PC-9 (cell line): Measurements from ENCODE around the gene WDR11. TPM values are rescaled to one million over a fixed set of nuclear protein-coding genes. Genes with fewer than 3 reads are reported as not detected.

Source experiments
- BruUV-seq: library from RNA; stranded (reverse); fragments of 400-500 nt; replicated peaks from 2 replicates; lab custom pipeline; 2021; lab: Mats Ljungman, UMichigan
- CTCF ChIA-PET: fragments of 300-600 bp; sonication (Branson Sonifier 250); formaldehyde crosslinking; loops from one replicate; lab custom pipeline; 2022; ENCODE audit warnings: antibody characterized with exemption; lab: Charles Lee
- POLR2A ChIA-PET: fragments of 300-600 bp; sonication (Branson Sonifier 250); formaldehyde crosslinking; loops from one replicate; lab custom pipeline; 2022; ENCODE audit warnings: antibody characterized with exemption; ENCODE audit not compliant: unreplicated experiment; lab: Charles Lee
- DNase-seq, 2 experiments: peaks; one replicate each; pipeline versions ENCODE4 v3.0.0 to v3.0.0-alpha.2; 2015 to 2022; ENCODE audit warnings: mixed read lengths in 1 of 2
- H2AFZ ChIP-seq: fragments of 200-600 bp; sonication (generic); 2 replicates; pipeline ENCODE4 v1.8.1; 2017; ENCODE audit warnings: antibody characterized with exemption
- H3F3A ChIP-seq: fragments of 200-600 bp; sonication (generic); 2 replicates; pipeline ENCODE4 v1.8.1; 2017; ENCODE audit warnings: antibody characterized with exemption, mild to moderate bottlenecking, low read depth; ENCODE audit not compliant: insufficient read depth
- H3K27ac ChIP-seq: fragments of 200-600 bp; sonication (generic); 2 replicates; pipeline ENCODE4 v1.6.1; 2016; ENCODE audit warnings: mixed run types
- H3K27me3 ChIP-seq: fragments of 200-600 bp; sonication (generic); 2 replicates; pipeline ENCODE4 v1.6.1; 2016; ENCODE audit warnings: low read depth, mixed run types; ENCODE audit not compliant: insufficient read depth
- H3K36me3 ChIP-seq: fragments of 200-600 bp; sonication (generic); 2 replicates; pipeline ENCODE4 v1.6.1; 2016; ENCODE audit warnings: low read depth, mixed run types
- H3K4me1 ChIP-seq: fragments of 200-600 bp; sonication (generic); replicated peaks from 2 replicates; pipeline ENCODE4 v1.6.1; 2016; ENCODE audit warnings: mixed run types; ENCODE audit not compliant: insufficient read depth
- H3K4me2 ChIP-seq: fragments of 200-600 bp; sonication (generic); 2 replicates; pipeline ENCODE4 v1.6.1; 2017; ENCODE audit warnings: mixed run types
- H3K4me3 ChIP-seq: fragments of 200-600 bp; sonication (generic); 2 replicates; pipeline ENCODE4 v1.6.1; 2016; ENCODE audit warnings: mixed run types
- H3K79me2 ChIP-seq: fragments of 200-600 bp; sonication (generic); 2 replicates; pipeline ENCODE4 v1.6.1; 2017; ENCODE audit warnings: low read depth, mixed run types
- H3K9me2 ChIP-seq: fragments of 200-600 bp; sonication (generic); 2 replicates; pipeline ENCODE4 v1.8.1; 2017; ENCODE audit warnings: mild to moderate bottlenecking; ENCODE audit not compliant: insufficient read depth
- H3K9me3 ChIP-seq: fragments of 200-600 bp; sonication (generic); 2 replicates; pipeline ENCODE4 v1.8.1; 2016; ENCODE audit warnings: low read depth; ENCODE audit not compliant: insufficient read depth
- H4K20me1 ChIP-seq: fragments of 200-600 bp; sonication (generic); 2 replicates; pipeline ENCODE4 v1.8.1; 2017; ENCODE audit not compliant: insufficient read depth
- EZH2 ChIP-seq: fragments of 200-600 bp; sonication (generic); IDR thresholded peaks from 2 replicates; pipeline ENCODE4 v1.8.0; 2017; ENCODE audit warnings: antibody characterized with exemption, low read depth
- intact Hi-C: fragments of 100-400 bp; cut with micrococcal nuclease; formaldehyde crosslinking; loops from one replicate; pipeline ENCODE4 v1.10.0; 2022; ENCODE audit not compliant: unreplicated experiment
- total RNA-seq: library from RNA; stranded (reverse); gene quantifications from 2 replicates; pipeline ENCODE4 v1.2.3, GENCODE V29; 2021
- TF ChIP-seq, protein P1 (sequence below): fragments of 200-600 bp; sonication (generic); conservative IDR thresholded peaks from 2 replicates; pipeline ENCODE4 v1.6.1; 2017; ENCODE audit warnings: mixed run types, antibody characterized with exemption, mild to moderate bottlenecking, moderate library complexity

WDR11 gene
- total RNA-seq, 1 experiment from 2014 or later = 27.4 TPM

DNA sequence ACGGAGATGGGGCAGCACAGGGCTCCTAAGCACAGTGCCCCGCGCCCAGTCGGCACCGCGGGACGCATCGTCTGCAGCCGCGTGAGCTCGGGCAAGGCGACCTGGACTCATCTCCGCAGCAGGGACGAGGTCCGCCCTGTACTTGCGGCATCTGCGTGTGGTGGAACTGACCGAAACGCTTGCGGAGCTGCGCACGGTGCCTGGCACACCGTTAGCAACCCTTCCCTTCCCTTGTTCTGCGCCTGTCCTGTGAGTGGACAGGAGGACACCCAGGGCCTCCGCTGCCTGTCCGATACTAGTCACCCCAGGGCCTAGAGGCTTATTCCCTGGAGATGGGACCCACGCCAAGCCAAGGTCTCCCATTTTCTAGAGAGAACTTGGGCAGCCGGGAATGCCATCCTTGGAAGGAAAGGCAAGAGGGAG lies 98.5 kb downstream of the WDR11 start:
- Histone ChIP-seq H4K20me1 (no peaks in the 10 kb centered on the region), H3K79me2 (no peaks in the 10 kb centered on the region), H3F3A (no peaks in the 10 kb centered on the region), H3K36me3 (no peaks in the 10 kb centered on the region), H2AFZ (no peak overlapping the region), H3K9me3 (no peaks in the 10 kb centered on the region), H3K27ac (no peak overlapping the region), H3K4me3 (no peak overlapping the region), H3K4me2 (no peak overlapping the region), H3K27me3 (peaks cover 51% of the 10 kb centered on the region), H3K9me2 (no peaks in the 10 kb centered on the region), H3K4me1 (no peaks in the 10 kb centered on the region)
- no peak for DNase-seq
- no TSS peak for BruUV-seq
- TF ChIP-seq, protein P1, sequence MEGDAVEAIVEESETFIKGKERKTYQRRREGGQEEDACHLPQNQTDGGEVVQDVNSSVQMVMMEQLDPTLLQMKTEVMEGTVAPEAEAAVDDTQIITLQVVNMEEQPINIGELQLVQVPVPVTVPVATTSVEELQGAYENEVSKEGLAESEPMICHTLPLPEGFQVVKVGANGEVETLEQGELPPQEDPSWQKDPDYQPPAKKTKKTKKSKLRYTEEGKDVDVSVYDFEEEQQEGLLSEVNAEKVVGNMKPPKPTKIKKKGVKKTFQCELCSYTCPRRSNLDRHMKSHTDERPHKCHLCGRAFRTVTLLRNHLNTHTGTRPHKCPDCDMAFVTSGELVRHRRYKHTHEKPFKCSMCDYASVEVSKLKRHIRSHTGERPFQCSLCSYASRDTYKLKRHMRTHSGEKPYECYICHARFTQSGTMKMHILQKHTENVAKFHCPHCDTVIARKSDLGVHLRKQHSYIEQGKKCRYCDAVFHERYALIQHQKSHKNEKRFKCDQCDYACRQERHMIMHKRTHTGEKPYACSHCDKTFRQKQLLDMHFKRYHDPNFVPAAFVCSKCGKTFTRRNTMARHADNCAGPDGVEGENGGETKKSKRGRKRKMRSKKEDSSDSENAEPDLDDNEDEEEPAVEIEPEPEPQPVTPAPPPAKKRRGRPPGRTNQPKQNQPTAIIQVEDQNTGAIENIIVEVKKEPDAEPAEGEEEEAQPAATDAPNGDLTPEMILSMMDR = no peak
- no peak for TF ChIP-seq EZH2
- ChIA-PET POLR2A (interaction anchor here (0.6 kb wide), 1 partner anchor 282 kb away, joined by 14 read pairs; no protein-coding TSS in a partner anchor), CTCF (no interaction called here)
- intact Hi-C loops = loop anchor here (10.0 kb wide), 1 partner anchor 655 kb away; no protein-coding TSS in a partner anchor

DNA sequence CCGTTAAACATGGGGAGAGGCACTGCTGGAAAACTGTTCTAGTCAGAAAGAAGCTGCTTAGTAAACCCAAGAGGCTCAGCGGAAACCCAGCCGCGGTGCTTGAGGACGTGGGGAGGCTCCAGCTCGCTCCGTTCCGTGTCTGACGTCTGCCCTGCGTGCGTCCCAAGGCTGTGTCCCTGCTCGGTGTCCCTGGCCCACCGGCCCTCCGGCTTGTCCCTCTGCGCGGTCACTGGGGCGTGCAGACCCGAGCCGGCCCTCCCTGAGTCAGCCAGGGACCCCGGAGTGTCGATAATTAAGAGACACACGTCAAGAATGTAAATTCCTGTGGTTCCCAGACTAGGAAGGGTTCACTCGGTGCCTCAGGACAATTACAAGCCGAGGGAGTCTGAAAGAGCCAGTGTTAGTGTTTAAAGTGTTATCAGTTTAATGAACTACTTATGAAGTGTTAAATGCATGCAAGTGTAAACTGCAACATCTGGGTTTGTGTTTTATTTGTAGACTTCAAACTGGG lies 98.9 kb downstream of the WDR11 start:
- H3K4me3 ChIP-seq = no peak overlapping the region
- no peaks in the 10 kb centered on the region for H3F3A ChIP-seq
- no peaks in the 10 kb centered on the region for H3K36me3 ChIP-seq
- peaks cover 51% of the 10 kb centered on the region for H3K27me3 ChIP-seq
- no peaks in the 10 kb centered on the region for H3K9me3 ChIP-seq
- intact Hi-C loops = no loop called here
- ChIA-PET POLR2A (interaction anchor here (0.6 kb wide), 1 partner anchor 282 kb away, joined by 14 read pairs; no protein-coding TSS in a partner anchor), CTCF (no interaction called here)
- BruUV-seq = no TSS peak
- no peak for DNase-seq
- no peaks in the 10 kb centered on the region for H3K9me2 ChIP-seq
- no peak overlapping the region for H3K4me2 ChIP-seq
- H2AFZ ChIP-seq = no peak overlapping the region
- no peak overlapping the region for H3K27ac ChIP-seq
- no peak for TF ChIP-seq EZH2
- TF ChIP-seq, protein P1 = no peak
- no peaks in the 10 kb centered on the region for H3K4me1 ChIP-seq
- no peaks in the 10 kb centered on the region for H4K20me1 ChIP-seq
- H3K79me2 ChIP-seq = no peaks in the 10 kb centered on the region

DNA sequence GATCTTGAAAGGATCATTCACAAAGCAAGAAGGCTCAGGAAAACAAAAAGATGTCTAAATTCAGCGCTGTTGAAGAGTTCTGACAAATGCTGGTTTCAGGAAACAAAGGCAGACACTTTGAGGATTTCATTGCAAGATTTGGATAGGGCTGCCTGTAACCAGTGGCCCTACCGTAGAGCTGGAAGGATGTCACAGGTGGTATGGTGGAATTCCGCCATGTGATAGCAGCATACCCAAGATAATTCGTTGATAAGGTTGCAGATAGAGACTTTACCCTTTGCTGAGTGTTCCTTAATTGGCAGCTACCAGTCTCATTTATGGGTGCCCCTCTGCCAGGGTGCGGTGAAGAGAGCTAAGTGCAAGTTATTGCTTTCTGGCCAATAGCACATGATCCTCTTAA lies 100.1 kb downstream of the WDR11 start:
- CTCF ChIA-PET = no interaction called here

More for the DNA sequence above, 100.1 kb downstream of the WDR11 start:
- no peak overlapping the region for H3K4me3 ChIP-seq
- intact Hi-C loops = no loop called here
- H4K20me1 ChIP-seq = no peaks in the 10 kb centered on the region
- no peaks in the 10 kb centered on the region for H3K9me2 ChIP-seq
- H3K36me3 ChIP-seq = no peaks in the 10 kb centered on the region
- no peaks in the 10 kb centered on the region for H3K4me1 ChIP-seq
- no peaks in the 10 kb centered on the region for H3K9me3 ChIP-seq
- BruUV-seq = no TSS peak
- no peaks in the 10 kb centered on the region for H3F3A ChIP-seq
- H2AFZ ChIP-seq = no peak overlapping the region
- no peak overlapping the region for H3K27ac ChIP-seq
- TF ChIP-seq, protein P1 = no peak
- TF ChIP-seq EZH2 = no peak
- H3K79me2 ChIP-seq = no peaks in the 10 kb centered on the region
- DNase-seq = no peak
- H3K4me2 ChIP-seq = no peak overlapping the region
- peaks cover 42% of the 10 kb centered on the region for H3K27me3 ChIP-seq
- POLR2A ChIA-PET = no interaction called here
